ENCODE results near the gene ADCY4. TPM values are rescaled to one million over a fixed set of nuclear protein-coding genes. Genes with fewer than 3 reads are reported as not detected.

ADCY4 gene
- total RNA-seq, 1 experiment from 2014 or later: 0.86 TPM

GRCh38 chr14:24307156-24307574, 27.7 kb downstream of the ADCY4 start:
- H3K27ac ChIP-seq (ENCODE audit: low read depth, low read length): peak overlapping the region; percentile 20; the same call in 1 of the 2 replicates

GRCh38 chr14:24304019-24304387, 30.9 kb downstream of the ADCY4 start:
- H3K4me1 ChIP-seq (ENCODE audit: control insufficient read depth in 1 of 2, insufficient read depth in 2 of 2, low read length in 2 of 2): peaks cover 14 to 26% of the 10 kb centered on the region in 2 experiments
- DNase-seq (ENCODE audit: low read depth, low spot score) (no peak), ATAC-seq (no peak)
- H3K27me3 ChIP-seq (ENCODE audit: insufficient read depth, low read length): no peaks in the 10 kb centered on the region
- H3K9me2 ChIP-seq (ENCODE audit: insufficient read depth): no peaks in the 10 kb centered on the region
- BruUV-seq (replicated peaks): no TSS peak
- no peak overlapping the region for H2AFZ ChIP-seq (ENCODE audit: low read depth, low read length, poor library complexity, severe bottlenecking)
- ChIA-PET RAD21 (ENCODE audit: low non-redundant PET in 1 of 2, low total read pairs in 2 of 2, uncharacterized antibody in 2 of 2, unreplicated experiment in 2 of 2) (no interaction called here), POLR2A (no interaction called here), CTCF (no interaction called here)
- peaks cover 28% of the 10 kb centered on the region for H3K79me2 ChIP-seq (ENCODE audit: insufficient read depth, low read length)
- no peak overlapping the region for H3K27ac ChIP-seq (ENCODE audit: low read depth, low read length)
- H3K4me2 ChIP-seq (ENCODE audit: low read length): no peak overlapping the region
- TF ChIP-seq CBX3 (IDR thresholded peaks at IDR 0.05; ENCODE audit: low read depth) (no peak), ZBTB33 (IDR thresholded peaks at IDR 0.05; ENCODE audit: extremely low read depth, insufficient replicate concordance, low read length) (no peak), CEBPB (IDR thresholded peaks at IDR 0.05; ENCODE audit: low read depth) (no peak), REST (IDR thresholded peaks at IDR 0.05; ENCODE audit: low read depth) (no peak), ZNF274 (IDR thresholded peaks at IDR 0.05; ENCODE audit: low read depth, low read length) (no peak), ELF1 (IDR thresholded peaks at IDR 0.05; ENCODE audit: borderline replicate concordance, low read depth) (no peak)
- H3K9ac ChIP-seq (ENCODE audit: low read length): no peak overlapping the region
- H4K20me1 ChIP-seq (ENCODE audit: insufficient read depth): no peaks in the 10 kb centered on the region
- no peak overlapping the region for H3K4me3 ChIP-seq (replicated peaks in 1 of 2; ENCODE audit: low read depth in 1 of 2, low read length in 2 of 2)
- no peaks in the 10 kb centered on the region for H3K9me3 ChIP-seq (ENCODE audit: control insufficient read depth in 1 of 2, insufficient read depth in 1 of 2, low read depth in 1 of 2, low read length in 2 of 2)
- intact Hi-C loops (cut with micrococcal nuclease): no loop called here
- H3K36me3 ChIP-seq (ENCODE audit: control insufficient read depth in 1 of 2, insufficient read depth in 2 of 2, low read length in 2 of 2): peaks cover 44% of the 10 kb centered on the region in 2 experiments; a peak in 3 of 4 replicates

More at GRCh38 chr14:24307156-24307574, 27.7 kb downstream of the ADCY4 start:
- Histone ChIP-seq H3K27me3 (ENCODE audit: insufficient read depth, low read length) (no peaks in the 10 kb centered on the region), H3K4me3 (replicated peaks in 1 of 2; ENCODE audit: low read depth in 1 of 2, low read length in 2 of 2) (no peak overlapping the region), H3K4me2 (ENCODE audit: low read length) (peak overlapping the region; percentile 57), H3K36me3 (ENCODE audit: control insufficient read depth in 1 of 2, insufficient read depth in 2 of 2, low read length in 2 of 2) (peaks cover 36 to 39% of the 10 kb centered on the region in 2 experiments; a peak in 3 of 4 replicates), H4K20me1 (ENCODE audit: insufficient read depth) (no peaks in the 10 kb centered on the region), H3K9me2 (ENCODE audit: insufficient read depth) (no peaks in the 10 kb centered on the region), H3K4me1 (ENCODE audit: control insufficient read depth in 1 of 2, insufficient read depth in 2 of 2, low read length in 2 of 2) (peaks cover 7 to 16% of the 10 kb centered on the region in 2 experiments), H3K79me2 (ENCODE audit: insufficient read depth, low read length) (no peaks in the 10 kb centered on the region; the same call in 1 of the 2 replicates), H3K9me3 (ENCODE audit: control insufficient read depth in 1 of 2, insufficient read depth in 1 of 2, low read depth in 1 of 2, low read length in 2 of 2) (no peaks in the 10 kb centered on the region), H3K9ac (ENCODE audit: low read length) (0 out of 2 replicates have a peak overlapping the region, but pooled peaks have one; percentile 29), H2AFZ (ENCODE audit: low read depth, low read length, poor library complexity, severe bottlenecking) (no peak overlapping the region)
- no peak for DNase-seq (ENCODE audit: low read depth, low spot score)
- no peak for TF ChIP-seq JUND (IDR thresholded peaks at IDR 0.05)
- no peak for ATAC-seq
- RAD21 ChIA-PET (ENCODE audit: low non-redundant PET in 1 of 2, low total read pairs in 2 of 2, uncharacterized antibody in 2 of 2, unreplicated experiment in 2 of 2): no interaction called here
- intact Hi-C loops (cut with micrococcal nuclease): no loop called here
- TSS peak; percentile 5 for BruUV-seq (replicated peaks)
- POLR2A ChIA-PET: interaction anchor here (0.7 to 1.9 kb wide), 3 partner anchors 64 to 124 kb away, joined by 3 to 7 read pairs (median 4); partner anchors contain the start of gene TINF2
- CTCF ChIA-PET: interaction anchor here (1.0 to 3.3 kb wide), 11 partner anchors 9 to 135 kb away, joined by 3 to 59 read pairs (median 9); partner anchors contain the start of genes DHRS1, NOP9 and TINF2
